Epithelial cell of proximal tubule (primary cell): ENCODE results near the gene GTF2F2. TPM values are rescaled to one million over a fixed set of nuclear protein-coding genes. Genes with fewer than 3 reads are reported as not detected.

Experiments
- DNase-seq: peaks from one replicate; pipeline ENCODE4 v3.0.0-alpha.2; 2011; ENCODE audit warnings: low read depth
- H3K4me3 ChIP-seq: 2 replicates; pipeline ENCODE4 v1.5.1; 2011; ENCODE audit warnings: low read depth, mild to moderate bottlenecking, low read length
- CTCF ChIP-seq: conservative IDR thresholded peaks from 2 replicates; pipeline ENCODE4 v1.5.1; 2012; ENCODE audit warnings: low read depth, mild to moderate bottlenecking, low read length
- total RNA-seq: library from RNA; depleted of rRNA; stranded (reverse); fragments of >200 nt; gene quantifications from 2 replicates; pipeline ENCODE4 v1.2.3, GENCODE V29; 2015

The GTF2F2 gene
- total RNA-seq, 1 donor from 2014 or later, result 47.9 TPM

- H3K4me3 ChIP-seq, result peak overlapping the region; percentile 59
- no peak for TF ChIP-seq CTCF
- no peak for DNase-seq
These were observed 71.6 kb downstream of the GTF2F2 start for GRCh38 chr13:45191874-45192273.

GRCh38 chr13:45194081-45194939, 74.0 kb downstream of the GTF2F2 start:
- peak overlapping the region; percentile 59 for H3K4me3 ChIP-seq
- peak; percentile 79 for DNase-seq
- TF ChIP-seq CTCF, result peak; percentile 72

- DNase-seq, result no peak
- H3K4me3 ChIP-seq, result no peak overlapping the region
- TF ChIP-seq CTCF, result no peak
These were observed 75.1 kb downstream of the GTF2F2 start for GRCh38 chr13:45195421-45195820.

DNA sequence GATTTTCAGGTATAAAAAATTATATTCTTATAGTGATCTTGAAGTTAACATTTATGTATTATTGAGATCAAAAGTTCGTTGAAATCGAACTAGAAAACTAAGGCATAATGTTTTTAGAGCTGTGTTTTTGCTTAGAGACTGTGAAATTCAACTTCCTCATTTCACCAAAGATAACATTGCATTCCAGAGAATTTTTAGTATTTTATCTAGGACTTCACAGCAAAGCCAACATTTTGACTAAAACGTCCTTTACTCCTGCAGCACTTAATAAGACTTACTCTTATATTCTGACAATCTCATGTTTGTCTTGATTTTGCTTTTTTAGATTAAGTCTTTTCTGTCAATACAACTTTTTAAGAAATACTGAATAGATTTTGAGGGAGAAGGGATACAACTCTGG, 75.8 kb downstream of the GTF2F2 start:
- no peak overlapping the region for H3K4me3 ChIP-seq
- no peak for DNase-seq
- TF ChIP-seq CTCF, result no peak

GRCh38 chr13:45196622-45197021, 76.3 kb downstream of the GTF2F2 start:
- no peak overlapping the region for H3K4me3 ChIP-seq
- TF ChIP-seq CTCF, result no peak
- DNase-seq, result no peak

DNA sequence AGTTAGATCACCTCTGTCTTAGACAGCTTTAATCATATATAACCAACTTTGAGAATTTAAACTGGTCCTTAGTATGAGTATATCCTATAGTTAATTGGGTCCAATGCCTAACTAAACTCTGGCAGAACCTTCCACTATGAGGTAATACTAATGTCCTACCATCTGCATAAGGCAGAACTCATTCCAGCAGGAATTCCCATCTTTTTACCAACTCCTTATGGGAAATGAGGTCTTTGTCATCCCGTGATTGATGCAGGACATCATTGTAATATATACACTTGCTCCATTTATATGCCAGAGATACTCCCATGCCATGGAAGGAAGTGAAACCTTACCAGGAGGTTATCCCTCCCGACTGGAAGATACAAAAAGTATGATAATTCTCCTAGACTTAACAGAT, 77.7 kb downstream of the GTF2F2 start:
- no peak for DNase-seq
- TF ChIP-seq CTCF, result no peak
- no peak overlapping the region for H3K4me3 ChIP-seq

DNA sequence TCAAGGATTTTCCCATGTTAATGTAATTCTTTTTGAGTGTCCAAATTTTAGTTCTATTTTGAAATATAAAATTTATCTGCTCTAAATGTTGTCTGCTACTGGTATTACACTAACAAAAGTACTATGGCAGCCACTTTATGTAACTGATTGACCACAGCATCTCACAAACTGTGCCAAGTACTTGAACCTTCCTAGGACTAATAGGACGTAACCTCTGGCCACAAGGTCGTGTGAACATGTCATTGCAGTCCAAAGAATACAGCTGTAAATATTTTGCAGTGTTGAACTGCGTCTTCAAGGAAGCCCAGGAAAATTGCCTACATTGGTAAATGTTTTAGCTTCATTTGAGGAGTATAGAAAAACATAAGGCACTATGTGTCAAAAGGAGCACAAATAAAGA, 78.6 kb downstream of the GTF2F2 start:
- no peak overlapping the region for H3K4me3 ChIP-seq
- DNase-seq, result no peak
- TF ChIP-seq CTCF, result no peak
